NCI-H1694 treated with DMSO at 0.1 percent for 48 hours (cell line): ENCODE data around the gene MAP3K15.
A peak's percentile ranks its signal among the peaks of the same experiment; 100 is the strongest.

Experiments used
- DNase-seq: peaks from one replicate; lab custom pipeline; 2025; lab: John Stamatoyannopoulos, UW

Gene MAP3K15, protein sequence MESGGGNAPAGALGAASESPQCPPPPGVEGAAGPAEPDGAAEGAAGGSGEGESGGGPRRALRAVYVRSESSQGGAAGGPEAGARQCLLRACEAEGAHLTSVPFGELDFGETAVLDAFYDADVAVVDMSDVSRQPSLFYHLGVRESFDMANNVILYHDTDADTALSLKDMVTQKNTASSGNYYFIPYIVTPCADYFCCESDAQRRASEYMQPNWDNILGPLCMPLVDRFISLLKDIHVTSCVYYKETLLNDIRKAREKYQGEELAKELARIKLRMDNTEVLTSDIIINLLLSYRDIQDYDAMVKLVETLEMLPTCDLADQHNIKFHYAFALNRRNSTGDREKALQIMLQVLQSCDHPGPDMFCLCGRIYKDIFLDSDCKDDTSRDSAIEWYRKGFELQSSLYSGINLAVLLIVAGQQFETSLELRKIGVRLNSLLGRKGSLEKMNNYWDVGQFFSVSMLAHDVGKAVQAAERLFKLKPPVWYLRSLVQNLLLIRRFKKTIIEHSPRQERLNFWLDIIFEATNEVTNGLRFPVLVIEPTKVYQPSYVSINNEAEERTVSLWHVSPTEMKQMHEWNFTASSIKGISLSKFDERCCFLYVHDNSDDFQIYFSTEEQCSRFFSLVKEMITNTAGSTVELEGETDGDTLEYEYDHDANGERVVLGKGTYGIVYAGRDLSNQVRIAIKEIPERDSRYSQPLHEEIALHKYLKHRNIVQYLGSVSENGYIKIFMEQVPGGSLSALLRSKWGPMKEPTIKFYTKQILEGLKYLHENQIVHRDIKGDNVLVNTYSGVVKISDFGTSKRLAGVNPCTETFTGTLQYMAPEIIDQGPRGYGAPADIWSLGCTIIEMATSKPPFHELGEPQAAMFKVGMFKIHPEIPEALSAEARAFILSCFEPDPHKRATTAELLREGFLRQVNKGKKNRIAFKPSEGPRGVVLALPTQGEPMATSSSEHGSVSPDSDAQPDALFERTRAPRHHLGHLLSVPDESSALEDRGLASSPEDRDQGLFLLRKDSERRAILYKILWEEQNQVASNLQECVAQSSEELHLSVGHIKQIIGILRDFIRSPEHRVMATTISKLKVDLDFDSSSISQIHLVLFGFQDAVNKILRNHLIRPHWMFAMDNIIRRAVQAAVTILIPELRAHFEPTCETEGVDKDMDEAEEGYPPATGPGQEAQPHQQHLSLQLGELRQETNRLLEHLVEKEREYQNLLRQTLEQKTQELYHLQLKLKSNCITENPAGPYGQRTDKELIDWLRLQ (N-terminal part only)

DNA sequence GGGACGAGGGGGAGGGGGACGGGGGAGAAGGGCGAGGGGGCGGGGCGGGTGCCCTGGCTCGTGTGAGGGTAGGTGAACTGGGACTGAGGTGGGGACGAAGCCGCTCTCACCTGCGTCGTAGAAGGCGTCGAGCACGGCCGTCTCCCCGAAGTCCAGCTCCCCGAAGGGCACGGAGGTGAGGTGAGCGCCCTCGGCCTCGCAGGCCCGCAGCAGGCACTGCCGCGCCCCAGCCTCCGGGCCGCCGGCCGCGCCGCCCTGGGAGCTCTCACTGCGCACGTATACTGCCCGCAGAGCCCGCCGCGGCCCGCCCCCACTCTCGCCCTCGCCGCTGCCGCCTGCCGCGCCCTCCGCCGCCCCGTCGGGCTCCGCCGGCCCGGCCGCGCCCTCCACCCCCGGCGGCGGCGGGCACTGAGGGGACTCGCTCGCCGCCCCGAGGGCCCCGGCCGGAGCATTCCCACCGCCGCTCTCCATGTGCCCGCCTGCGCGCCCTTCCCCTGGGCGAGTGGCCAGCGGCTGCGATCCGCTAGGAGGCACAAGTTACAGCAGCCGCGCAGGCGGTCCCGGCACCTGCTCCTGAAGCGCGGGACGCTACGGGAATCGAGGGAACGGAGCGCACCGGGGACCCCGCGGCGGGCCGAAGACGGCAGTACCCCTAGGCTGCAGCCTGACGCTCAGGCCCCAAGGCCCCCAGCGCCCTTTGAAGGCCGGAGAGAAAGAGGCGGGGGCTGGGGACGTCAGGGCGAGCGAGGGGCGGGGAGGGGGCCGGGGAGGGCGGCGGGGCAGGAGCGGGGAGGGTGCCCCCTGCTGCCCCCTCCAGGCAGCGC is at the start of gene MAP3K15:
Gene MAP3K15, minus strand, starts transcription at position 718 of the 824 bp plus-strand sequence. Its CDS starts 247 bp downstream, at position 471.
- DNase-seq: no peak

DNA sequence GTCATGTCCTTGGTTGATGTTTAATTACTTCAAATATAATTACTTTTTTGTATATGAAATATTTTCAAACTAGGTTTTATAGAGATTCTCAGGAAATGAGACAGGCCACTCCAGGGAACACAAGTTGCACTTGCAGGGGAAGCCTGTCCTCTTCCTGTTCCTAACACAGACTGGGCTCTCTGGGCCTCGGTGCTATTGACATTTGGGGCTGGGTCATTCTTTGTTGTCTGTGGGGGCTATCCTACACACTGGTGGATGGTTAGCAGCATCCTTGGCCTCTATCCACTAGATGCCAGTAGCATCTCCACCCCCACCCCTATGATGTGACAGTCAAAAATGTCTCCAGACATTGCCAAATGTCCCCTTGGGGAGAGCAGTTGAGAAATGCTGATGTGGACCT is 49.3 kb upstream of the MAP3K15 start:
- DNase-seq: no peak

DNA sequence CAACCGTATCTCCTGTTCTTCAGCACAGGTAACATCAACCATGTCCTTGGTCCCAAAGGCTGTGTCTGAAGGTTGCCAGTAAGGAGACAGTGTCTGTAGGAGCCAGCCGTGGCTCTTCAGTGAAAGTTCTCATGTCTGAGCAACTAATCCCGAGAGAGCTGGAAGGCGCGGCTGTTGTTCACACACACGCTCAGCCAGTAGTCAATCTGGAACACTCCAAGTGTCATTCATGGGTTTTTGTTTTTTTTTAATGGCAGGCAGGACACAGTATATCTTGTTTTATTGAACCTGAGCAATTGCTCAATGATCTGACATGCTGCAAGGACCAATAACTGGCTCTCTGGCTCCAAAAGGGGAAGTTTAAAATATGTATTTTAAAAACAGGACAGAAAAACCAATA is 48.4 kb upstream of the MAP3K15 start:
- DNase-seq: no peak

DNA sequence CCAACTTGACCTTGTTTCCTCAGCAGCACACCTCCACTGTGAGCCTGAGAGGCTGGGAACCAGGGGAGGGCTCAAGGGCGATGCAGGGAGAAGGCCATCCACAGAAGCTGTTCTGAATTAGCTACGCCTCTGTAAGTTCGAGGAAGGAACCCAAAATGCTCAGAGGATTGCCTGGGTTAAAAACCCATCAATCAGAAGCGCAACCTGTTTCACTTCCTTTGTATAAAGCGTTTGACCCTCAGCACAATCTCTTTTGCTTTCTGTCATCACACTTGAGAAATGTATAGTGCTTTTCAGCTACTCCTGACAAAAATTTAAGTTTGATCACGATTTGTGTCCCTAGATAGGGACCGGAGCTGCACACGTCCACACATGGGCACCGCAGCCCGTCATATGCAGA is 48.0 kb upstream of the MAP3K15 start:
- no peak for DNase-seq

DNA sequence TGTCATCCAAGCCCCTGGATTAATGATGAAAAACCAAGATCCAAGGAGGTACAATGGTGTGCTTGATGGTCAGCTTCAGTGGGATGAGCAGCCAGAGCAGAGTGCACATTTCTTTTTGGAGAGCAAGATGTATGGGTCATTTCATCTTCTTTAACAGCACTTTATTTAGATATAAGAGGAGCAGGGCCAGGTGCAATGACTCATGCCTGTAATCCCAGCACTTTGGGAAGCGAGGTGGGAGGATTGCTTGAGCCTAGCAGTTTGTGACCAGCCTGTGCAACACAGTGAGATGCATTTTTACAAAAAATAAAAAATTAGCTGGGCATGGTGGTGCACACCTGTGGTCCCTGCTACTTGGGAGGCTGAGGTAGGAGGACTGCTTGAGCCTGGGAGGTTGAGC is 45.3 kb upstream of the MAP3K15 start:
- no peak for DNase-seq

DNA sequence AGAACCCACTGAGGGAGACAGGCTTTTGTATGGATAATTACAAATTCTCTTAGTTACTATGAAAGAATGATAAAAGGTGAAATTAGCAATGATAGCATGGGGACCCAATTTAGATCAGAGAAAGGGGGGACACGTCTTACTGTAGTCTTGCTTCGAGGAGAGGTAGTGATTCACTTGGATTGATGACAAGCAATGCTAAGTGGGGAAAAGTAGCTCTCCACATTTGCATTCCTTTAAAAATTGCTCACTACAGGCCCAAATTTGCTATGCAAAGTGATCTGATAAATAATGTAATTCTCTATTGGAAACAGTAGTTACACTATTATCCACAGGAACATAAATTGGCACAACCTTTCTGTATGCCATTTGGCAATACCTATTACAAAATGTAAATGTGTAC is 42.5 kb upstream of the MAP3K15 start:
- no peak for DNase-seq

DNA sequence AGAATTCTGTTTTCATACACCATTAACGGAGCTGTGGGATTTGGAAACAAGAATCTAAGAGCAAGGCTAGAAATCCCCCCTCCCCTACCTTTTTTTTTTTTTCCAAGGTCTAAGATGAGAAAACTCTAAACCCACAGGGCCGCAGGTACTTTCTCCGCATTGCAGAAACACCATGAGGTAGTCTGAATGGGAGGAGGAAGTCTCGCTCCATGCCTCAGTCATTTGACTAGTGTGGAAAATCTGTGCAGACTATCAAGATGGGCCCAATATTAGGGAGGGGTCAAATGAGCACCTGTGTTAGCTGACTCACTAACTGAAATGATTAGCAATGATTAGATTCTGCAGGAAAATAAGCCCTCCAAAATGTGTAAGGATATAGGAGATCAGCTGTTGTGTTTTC is 40.9 kb upstream of the MAP3K15 start:
- no peak for DNase-seq

DNA sequence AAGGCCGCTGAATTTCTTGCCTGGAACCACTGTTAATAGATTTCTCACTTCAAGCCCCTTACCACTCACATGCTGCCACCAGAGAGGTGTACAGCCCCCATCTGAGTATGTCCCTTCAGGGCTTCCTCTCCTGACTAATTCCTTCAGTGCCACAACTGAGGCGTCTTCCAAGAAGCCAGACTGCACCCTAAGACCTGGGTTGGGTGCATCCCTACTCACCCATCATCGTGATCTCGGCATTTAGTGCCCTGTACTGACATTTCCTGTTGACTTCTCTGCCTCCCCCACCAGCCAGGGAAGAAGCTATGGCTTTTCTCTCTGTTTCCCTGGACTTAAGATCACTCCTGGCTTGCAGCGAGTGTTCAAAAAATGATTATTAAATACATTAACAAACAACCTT is 40.4 kb upstream of the MAP3K15 start:
- DNase-seq: no peak

DNA sequence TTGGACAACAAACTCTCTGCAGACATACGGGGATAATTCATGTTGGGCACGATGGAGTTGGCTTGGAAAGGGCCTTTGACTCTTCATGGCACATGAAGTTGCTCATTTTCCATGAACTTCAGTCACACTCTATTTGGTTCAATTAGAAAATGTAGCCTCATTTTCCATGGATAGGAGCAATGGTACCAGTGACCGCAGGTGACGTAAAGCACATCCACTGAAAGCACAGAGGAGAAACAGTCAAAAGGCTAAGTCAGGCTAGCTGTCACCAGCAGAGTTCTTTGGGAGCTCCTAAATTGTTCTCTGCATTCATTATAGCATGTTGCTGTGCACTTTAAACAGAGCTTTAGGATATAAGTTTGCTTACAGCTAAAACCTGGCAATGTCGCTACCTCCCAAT is 39.9 kb upstream of the MAP3K15 start:
- DNase-seq: no peak

DNA sequence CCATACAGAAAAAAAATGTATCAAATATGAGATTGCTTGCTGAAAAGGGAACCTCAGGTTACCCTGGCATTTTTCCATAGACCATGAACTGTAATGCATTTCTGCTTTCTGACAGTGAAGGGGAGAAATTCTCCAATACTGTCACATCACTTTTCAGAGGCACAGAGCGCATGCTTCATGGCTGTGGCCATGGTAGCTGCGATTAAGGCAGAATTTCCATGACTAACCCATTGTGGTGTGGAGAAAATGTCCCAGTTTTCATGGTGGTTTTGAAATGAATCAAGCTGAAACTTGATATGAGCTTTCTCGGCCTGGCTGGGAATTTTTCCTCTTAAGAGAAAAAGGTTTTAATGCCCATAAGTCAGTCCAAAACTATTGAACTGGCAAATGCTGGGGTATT is 39.5 kb upstream of the MAP3K15 start:
- no peak for DNase-seq

DNA sequence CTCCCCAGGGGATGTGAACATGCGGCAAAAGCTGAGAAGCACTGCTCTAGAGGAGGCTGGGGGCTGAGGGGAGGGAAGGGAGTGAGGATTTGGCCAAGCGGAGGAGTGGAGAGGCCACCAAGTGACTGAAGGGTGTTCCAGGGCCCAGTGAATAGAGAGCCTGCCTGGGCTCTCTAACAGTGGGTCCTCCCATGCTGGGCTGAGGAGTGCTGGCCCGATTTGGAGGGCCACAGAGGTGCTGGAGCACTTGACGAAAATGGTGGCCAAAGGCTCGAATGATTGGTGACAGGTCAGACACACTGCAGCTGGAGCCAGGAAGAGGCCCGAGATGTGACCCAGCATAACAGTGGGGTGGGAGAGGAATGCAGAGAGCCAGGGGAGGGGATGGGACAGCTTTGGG is 37.5 kb upstream of the MAP3K15 start:
- DNase-seq: no peak

DNA sequence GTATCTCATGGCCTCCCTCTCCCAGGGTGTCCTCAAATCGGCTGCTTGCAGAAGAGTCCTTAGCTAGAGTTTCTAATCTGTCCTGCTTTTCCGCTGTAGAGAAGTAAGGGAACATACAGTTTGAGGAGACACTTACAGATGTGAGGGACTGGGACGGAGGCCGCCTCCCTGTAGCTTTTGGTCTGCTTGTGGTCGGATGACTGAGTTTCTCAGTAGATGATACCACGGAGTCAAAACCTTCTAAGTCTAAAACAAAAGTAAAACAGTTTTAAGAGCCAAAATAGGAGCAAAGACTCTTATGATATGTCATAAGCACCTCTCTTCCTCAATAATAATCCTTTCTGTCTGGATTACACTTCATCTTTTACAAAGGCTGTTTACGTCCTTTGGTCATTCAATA is 34.5 kb upstream of the MAP3K15 start:
- DNase-seq: no peak

DNA sequence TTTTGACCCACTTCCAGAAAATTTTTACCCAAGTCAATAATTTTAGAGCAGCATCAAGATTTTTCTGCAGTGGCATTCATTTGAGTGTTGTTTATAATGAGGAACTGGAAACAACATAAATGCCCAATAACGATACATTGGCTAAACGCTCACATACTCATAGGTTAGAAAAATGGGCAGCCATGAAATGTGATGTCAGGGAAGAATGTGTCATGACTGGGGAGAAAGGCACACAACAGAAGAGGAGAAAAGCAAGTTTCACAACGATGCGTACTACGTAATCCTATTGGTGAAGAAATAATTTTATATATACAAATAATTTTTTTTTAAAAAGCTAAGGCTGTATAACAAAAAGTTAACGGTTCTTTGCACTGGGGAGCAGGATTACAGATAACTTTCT is 33.6 kb upstream of the MAP3K15 start:
- no peak for DNase-seq

DNA sequence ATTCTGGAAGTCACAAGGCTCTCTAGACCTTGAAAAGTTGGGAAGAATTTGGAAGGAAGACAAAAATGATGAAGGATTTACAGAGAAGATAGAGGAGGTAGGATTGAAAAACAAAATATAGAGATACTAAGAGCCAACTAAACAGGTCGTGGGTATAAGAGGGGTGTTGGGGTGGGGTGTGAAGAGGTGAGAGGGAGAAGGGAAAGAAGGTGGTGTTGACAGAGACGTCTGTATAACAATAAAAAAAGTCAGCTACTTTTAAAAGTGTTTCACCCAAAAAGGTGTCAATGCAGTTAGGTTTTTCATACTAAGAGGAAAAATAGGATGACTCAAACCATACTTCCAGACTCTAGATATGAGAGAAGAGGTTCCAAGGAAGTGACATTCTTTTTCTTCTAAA is 33.0 kb upstream of the MAP3K15 start:
- DNase-seq: no peak

DNA sequence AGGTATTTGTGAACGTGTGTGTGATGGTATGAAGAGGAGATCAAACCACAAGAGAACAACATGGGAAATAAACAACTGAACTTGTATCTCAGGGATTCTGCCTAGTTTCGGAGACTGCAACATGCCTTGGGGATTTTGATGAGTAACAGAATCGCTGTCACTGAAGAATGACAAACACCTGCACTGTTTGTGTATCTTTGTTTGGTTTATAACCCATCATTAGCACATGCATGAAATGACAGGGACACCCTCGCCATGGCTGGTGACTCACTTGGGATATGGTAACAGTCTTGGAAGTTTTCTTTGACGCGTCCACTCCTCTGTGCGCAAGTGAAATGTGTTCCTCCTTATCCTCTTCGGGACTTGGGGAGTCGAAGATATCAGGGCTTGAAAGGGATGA is 30.3 kb upstream of the MAP3K15 start:
- DNase-seq: no peak

DNA sequence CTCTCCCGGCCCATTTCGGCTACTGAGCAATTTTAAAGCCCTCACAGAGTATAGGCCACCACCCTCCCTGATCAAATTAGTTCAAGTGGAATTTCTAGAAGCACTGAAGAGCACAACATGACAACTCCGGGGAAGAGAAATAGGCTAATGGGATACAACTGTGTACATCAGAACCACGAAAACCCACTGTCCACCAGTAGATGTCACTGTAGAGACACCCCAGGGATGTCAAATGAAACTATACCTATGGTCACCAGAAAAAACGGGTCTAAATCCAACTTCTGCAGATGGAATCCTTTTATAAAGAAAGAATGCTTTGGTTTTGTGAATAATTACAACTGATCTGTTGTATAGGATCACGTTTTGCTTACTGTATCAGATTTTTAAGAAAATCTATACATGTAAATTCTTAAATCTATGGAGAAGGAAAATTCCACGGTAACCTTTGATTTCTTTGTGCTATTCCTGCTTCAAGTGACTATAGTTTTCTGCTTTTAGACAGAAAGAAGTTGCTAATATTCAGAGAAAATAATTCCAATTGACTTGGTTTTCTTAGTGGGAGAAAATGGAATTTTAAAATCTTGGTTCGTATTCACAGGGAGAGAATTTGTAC is 29.5 kb upstream of the MAP3K15 start:
- peak; percentile 13 for DNase-seq

DNA sequence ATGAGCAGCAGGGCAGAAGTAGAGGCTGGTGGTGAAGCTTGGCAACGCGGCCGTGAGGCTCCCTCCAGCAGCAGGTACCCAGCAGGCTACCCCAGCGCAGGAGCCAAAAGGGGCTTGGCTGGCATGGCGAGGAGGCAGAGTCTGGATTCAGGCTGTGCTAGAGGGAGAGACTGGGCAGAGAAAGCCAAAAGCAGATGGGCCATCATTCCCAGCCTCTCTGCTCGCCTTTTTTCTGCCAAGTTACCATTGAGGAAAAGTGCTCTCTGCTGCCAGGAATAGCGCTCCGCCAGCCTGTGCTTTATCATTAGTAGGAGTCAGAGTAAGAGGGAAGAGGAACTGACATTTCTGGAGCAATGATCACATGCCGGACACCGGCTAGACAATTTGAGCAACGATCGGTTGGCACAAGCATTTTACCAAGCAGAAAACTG is 28.7 kb upstream of the MAP3K15 start:
- peak; percentile 61 for DNase-seq

DNA sequence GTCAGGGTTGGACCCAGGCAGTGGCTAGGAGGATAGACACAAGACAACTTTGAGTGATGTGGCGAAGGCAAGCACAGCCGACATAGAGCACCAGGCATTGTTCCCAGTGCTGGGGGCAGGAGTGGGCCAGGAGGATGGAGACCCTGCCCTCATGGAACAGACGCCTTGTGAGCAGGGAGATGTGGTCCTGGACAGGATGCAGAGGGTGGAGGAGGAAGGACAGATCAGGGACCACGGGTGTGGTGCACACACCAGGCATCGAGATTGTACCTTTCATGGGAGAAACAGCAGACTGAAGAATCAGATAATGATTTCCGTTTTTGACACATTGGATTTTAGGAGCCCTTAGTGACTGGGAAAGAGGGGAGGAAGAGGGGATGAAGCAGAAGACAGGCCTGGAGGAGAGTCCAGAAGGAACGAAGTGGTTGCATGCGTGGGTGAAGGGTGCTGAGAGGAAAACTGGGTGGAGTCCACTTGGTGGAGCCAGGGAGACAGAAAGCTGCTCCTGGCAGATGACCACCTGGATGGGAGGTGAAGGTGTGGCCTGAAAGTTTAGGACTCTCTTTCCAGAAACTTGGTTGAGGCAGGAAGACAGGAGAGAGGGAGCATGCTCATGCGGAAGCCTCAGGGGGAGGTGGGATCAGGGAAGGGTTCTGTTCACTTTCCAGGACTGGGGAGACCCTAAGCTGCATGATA is 27.9 kb upstream of the MAP3K15 start:
- no peak for DNase-seq

DNA sequence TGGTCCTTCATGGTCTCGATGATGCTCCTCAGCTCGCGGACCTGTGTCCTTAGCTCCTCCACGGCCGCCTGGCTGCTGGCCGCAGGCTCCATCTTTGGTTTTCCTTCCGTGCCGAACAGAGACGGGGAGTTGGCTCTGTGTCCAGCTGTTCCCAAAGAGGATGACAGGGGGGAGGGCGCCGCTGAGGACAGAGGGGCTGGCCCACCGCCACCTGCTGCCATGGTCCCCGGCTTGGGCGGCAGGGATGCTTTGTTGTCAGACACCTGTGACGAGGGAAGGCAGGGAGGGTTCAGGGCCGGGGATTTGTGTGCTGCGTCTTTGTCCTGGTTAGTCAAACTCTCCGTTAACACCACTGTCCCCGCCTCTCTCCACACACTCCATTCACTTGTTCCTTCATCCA is 26.6 kb upstream of the MAP3K15 start:
- no peak for DNase-seq

DNA sequence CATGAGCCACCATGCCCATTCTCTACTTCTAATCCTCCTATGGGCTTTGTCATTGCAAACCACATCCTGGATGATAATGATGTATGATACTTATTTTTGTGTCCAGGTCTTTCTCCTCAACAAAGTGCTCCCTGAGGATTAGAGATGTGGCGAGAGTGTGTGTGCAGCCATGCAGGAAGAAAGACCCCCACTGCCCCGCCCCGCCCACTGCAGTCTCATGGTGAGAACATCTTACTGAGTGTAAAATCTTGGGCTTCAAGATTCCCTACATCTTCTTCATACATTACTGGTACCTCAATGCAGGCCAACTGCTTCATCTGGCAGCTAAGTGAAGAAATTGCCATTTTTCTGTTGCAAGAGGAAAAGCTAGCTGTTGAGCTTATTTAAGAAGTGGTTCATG is 25.9 kb upstream of the MAP3K15 start:
- no peak for DNase-seq

DNA sequence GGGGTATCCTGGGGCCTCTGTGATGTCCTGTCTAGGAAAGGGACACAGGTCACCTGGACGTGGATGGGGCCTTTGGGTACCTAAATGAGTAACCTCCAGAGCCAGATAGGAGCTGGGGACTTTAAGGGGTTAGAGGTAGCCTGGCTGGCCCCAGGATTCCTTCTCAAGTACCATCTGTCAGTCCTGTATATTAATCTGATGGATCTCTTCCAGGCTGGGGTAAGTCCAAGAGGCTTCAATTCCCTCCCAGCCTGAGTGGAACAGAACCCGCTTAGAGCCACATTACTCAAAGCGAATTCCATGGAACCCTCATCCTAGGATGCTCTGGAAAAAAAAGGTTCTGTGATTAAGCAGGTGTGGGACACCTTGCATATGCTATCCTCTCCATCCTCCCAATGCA is 24.8 kb upstream of the MAP3K15 start:
- no peak for DNase-seq
